K562 (cell line): ENCODE data around the gene RPL27. TPM values are rescaled to one million over a fixed set of nuclear protein-coding genes. Genes with fewer than 3 reads are reported as not detected.
A peak's percentile ranks its signal among the peaks of the same experiment; 100 is the strongest.

Source experiments
- GABPB2 ChIP-seq: fragments of 250-450 bp; sonication (Bioruptor Pico); conservative IDR thresholded peaks from 2 replicates; pipeline ENCODE4 v1.5.1; 2021; ENCODE audit warnings: mild to moderate bottlenecking
- HINFP ChIP-seq: fragments of 450-650 bp; conservative IDR thresholded peaks from 2 replicates; pipeline ENCODE4 v1.6.1; 2016; ENCODE audit warnings: missing genetic modification characterization, low read depth, mild to moderate bottlenecking, control low read depth, missing compliant biosample characterization
- HMG20A ChIP-seq: fragments of 450-650 bp; formaldehyde crosslinking; conservative IDR thresholded peaks from 2 replicates; pipeline ENCODE4 v1.4.0; 2020; ENCODE audit warnings: mild to moderate bottlenecking, mixed read lengths
- HNRNPK ChIP-seq: fragments of 200-400 bp; formaldehyde crosslinking; IDR thresholded peaks from one replicate; pipeline ENCODE4 v1.6.1; 2018; ENCODE audit warnings: mild to moderate bottlenecking, low read depth, low read length; ENCODE audit not compliant: poor library complexity, severe bottlenecking
- L3MBTL2 ChIP-seq: fragments of 450-650 bp; IDR thresholded peaks from 2 replicates; pipeline ENCODE4 v1.6.1; 2016; ENCODE audit warnings: mild to moderate bottlenecking, moderate library complexity
- MITF ChIP-seq: IDR thresholded peaks from 2 replicates; pipeline ENCODE4 v1.6.1; 2014; ENCODE audit warnings: antibody characterized with exemption
- RBM15 ChIP-seq: fragments of 200-400 bp; formaldehyde crosslinking; IDR thresholded peaks from 2 replicates; pipeline ENCODE4 v1.6.1; 2018; ENCODE audit warnings: mild to moderate bottlenecking, low read length, moderate library complexity; ENCODE audit not compliant: insufficient read depth
- TCF15 ChIP-seq: fragments of 250-450 bp; sonication (Bioruptor Pico); IDR thresholded peaks from 2 replicates; pipeline ENCODE4 v1.8.0; 2022; ENCODE audit warnings: moderate library complexity, mild to moderate bottlenecking, inconsistent platforms
- UBTF ChIP-seq, 2 experiments: IDR thresholded peaks; 2 replicates each; pipeline ENCODE4 v1.6.1; 2012; ENCODE audit warnings: improper control_type of control experiment in 2 of 2, low read depth in 2 of 2, low read length in 2 of 2, borderline replicate concordance in 1 of 2
- VEZF1 ChIP-seq: fragments of 200-800 bp; sonication (Bioruptor generic); IDR thresholded peaks from 2 replicates; pipeline ENCODE4 v1.6.1; 2017; ENCODE audit warnings: missing genetic modification characterization, missing compliant biosample characterization
- XRCC3 ChIP-seq: fragments of 450-650 bp; IDR thresholded peaks from 2 replicates; pipeline ENCODE4 v1.6.1; 2017; ENCODE audit warnings: mild to moderate bottlenecking, moderate library complexity
- YBX1 ChIP-seq: fragments of 450-650 bp; IDR thresholded peaks from 2 replicates; pipeline ENCODE4 v1.7.1; 2016; ENCODE audit warnings: mild to moderate bottlenecking
- ZNF121 ChIP-seq: sonication (generic); formaldehyde crosslinking; conservative IDR thresholded peaks from 2 replicates; pipeline ENCODE4 v1.8.0; 2022; ENCODE audit warnings: missing genetic modification reagents
- ZNF324 ChIP-seq: fragments of 250-450 bp; sonication (Bioruptor Pico); IDR thresholded peaks from 2 replicates; pipeline ENCODE4 v1.4.0; 2020; ENCODE audit warnings: mild to moderate bottlenecking
- ZNF512 ChIP-seq: IDR thresholded peaks from 2 replicates; pipeline ENCODE4 v1.6.1; 2016; ENCODE audit warnings: missing genetic modification characterization, missing compliant biosample characterization
- polyA plus RNA-seq, 8 experiments: library from polyadenylated mRNA; depleted of rRNA in 4 of 8; stranded (reverse) in 5 of 8; unstranded in 3 of 8; fragments of >200 nt; fragmentation: Nextera tagmentation in 2 of 8; fragmentation: Illumina TruSeq in 1 of 8; extraction: Ambion mirVana in 2 of 8; extraction: Trizol in 1 of 8; gene quantifications; 2 replicates each; pipeline versions ENCODE4 v1.2.1 to v1.2.3, GENCODE V29; 2011 to 2014; ENCODE audit warnings: inconsistent platforms in 1 of 8, missing spikeins in 1 of 8
- total RNA-seq, 7 experiments: library from RNA; depleted of rRNA in 6 of 7; stranded (reverse); fragments of >200 nt in 6 of 7; fragmentation: Illumina TruSeq in 2 of 7; extraction: Trizol in 2 of 7; gene quantifications; 2 replicates each; pipeline versions ENCODE4 v1.2.1 to v1.2.3, GENCODE V29; 2011 to 2021; ENCODE audit warnings: low replicate concordance in 1 of 7

The RPL27 gene
- total and polyA plus RNA-seq, 9 of the 15 experiments (the other 6 are each of a cell fraction or from before 2014, with no cell fraction given) = 1,539 to 6,155 (median 3,710) TPM

GRCh38 chr17:42979511-42980273, 18.5 kb upstream of the RPL27 start, which contains the start of gene PTGES3L (continued):
- TF ChIP-seq HINFP (tag) (no peak), L3MBTL2 (peak; percentile 86), UBTF (IDR thresholded peaks at IDR 0.05; ENCODE audit: borderline replicate concordance in 1 of 2, low read depth in 2 of 2, low read length in 2 of 2) (no peak), HNRNPK (no peak), GABPB2 (CRISPR knock-in tag) (no peak), MITF (no peak), TCF15 (CRISPR knock-in tag) (no peak), YBX1 (no peak), RBM15 (no peak), HMG20A (CRISPR knock-in tag) (no peak), ZNF512 (tag) (no peak), ZNF121 (CRISPR knock-in tag) (no peak), XRCC3 (no peak), VEZF1 (CRISPR knock-in tag) (peak; percentile 48), ZNF324 (no peak)
